Kidney (tissue), 22 donors: ENCODE data around the gene IFNA5. TPM values are rescaled to one million over a fixed set of nuclear protein-coding genes. Genes with fewer than 3 reads are reported as not detected.

ENCODE experiments used
- DNase-seq, 5 donors: peaks; one replicate each; pipeline ENCODE4 v3.0.0-alpha.2; 2013 to 2020
- FAIRE-seq: peaks from 2 replicates; lab custom pipeline; 2012; peaks lifted over from hg19 to GRCh38; lab: Jason Lieb, UNC
- H3K27ac ChIP-seq, 2 donors: one replicate each; pipeline ENCODE4 v1.7.0; 2013; ENCODE audit warnings: low read depth in 2 of 2, low read length in 2 of 2, inconsistent platforms in 1 of 2
- H3K27me3 ChIP-seq: one replicate; pipeline ENCODE4 v1.7.1; 2013; ENCODE audit warnings: low read length, inconsistent platforms; ENCODE audit not compliant: control insufficient read depth, insufficient read depth
- H3K36me3 ChIP-seq, 3 donors: one replicate each; pipeline versions ENCODE4 v1.7.0 to v1.7.1; 2013; ENCODE audit warnings: low read length in 3 of 3, control low read depth in 1 of 3, inconsistent platforms in 1 of 3; ENCODE audit not compliant: insufficient read depth in 3 of 3, control insufficient read depth in 2 of 3
- H3K4me1 ChIP-seq, 3 donors: one replicate each; pipeline versions ENCODE4 v1.7.0 to v1.7.1; 2013; ENCODE audit warnings: low read length in 3 of 3, inconsistent platforms in 1 of 3, low read depth in 1 of 3; ENCODE audit not compliant: control insufficient read depth in 2 of 3, insufficient read depth in 2 of 3
- H3K4me3 ChIP-seq, 3 donors: one replicate each; pipeline versions ENCODE4 v1.7.0 to v1.8.1; 2013; ENCODE audit warnings: low read length in 3 of 3, control low read depth in 1 of 3, inconsistent platforms in 1 of 3
- H3K9ac ChIP-seq, 3 donors: one replicate each; pipeline versions ENCODE4 v1.7.0 to v1.7.1; 2013; ENCODE audit warnings: low read length in 3 of 3, control low read depth in 1 of 3, inconsistent platforms in 1 of 3
- H3K9me3 ChIP-seq, 3 donors: one replicate each; pipeline versions ENCODE4 v1.7.0 to v1.7.1; 2013; ENCODE audit warnings: low read length in 3 of 3, control low read depth in 1 of 3, inconsistent platforms in 1 of 3; ENCODE audit not compliant: control insufficient read depth in 2 of 3, insufficient read depth in 1 of 3
- intact Hi-C: fragments of 100-400 bp; cut with DNase I; formaldehyde crosslinking; loops from one replicate; pipeline ENCODE4 v1.11.1; 2022
- long read RNA-seq, 10 donors: library from polyadenylated mRNA in 1 of 10; unstranded in 1 of 10; transcript quantifications; one replicate each; pipeline ENCODE4 v2.0.0 and lab custom pipeline, GENCODE V29; 2021 to 2026
- polyA plus RNA-seq: library from polyadenylated mRNA; stranded (reverse); fragments of 350-450 nt; fragmentation: Illumina TruSeq; extraction: RNeasy Lipid Tissue Mini Kit (QIAGEN cat#74804); gene quantifications from one replicate; pipeline ENCODE4 v1.2.3, GENCODE V29; 2014; ENCODE audit warnings: low read depth, low replicate concordance; ENCODE audit not compliant: insufficient read depth
- total RNA-seq: library from RNA; stranded (reverse); fragmentation: NEBNext Ultra II Directional; extraction: Animal tissue kit (Norgen Biotek cat#: 25700); gene quantifications from one replicate; pipeline ENCODE4 v1.2.1, GENCODE V29; 2021
- TF ChIP-seq, protein P1 (sequence below): IDR thresholded peaks from 3 replicates; pipeline ENCODE4 v1.5.1; 2012; ENCODE audit warnings: mild to moderate bottlenecking, moderate library complexity, borderline replicate concordance; ENCODE audit not compliant: insufficient read depth; ENCODE audit errors: extremely low read depth
- donor health status: control.
- donor health status: control.
- donor health status: control.
- donor health status: control.
- donor health status: control.
- donor health status: DM: yes; HTN: yes; CAD: no.
- donor health status: Normal renal cell carcinoma (clear cell type).

Gene IFNA5
- total RNA-seq = not detected
- polyA plus RNA-seq = not detected
- long read RNA-seq, donor 1 = 0 reads
- long read RNA-seq, donor 2 = 0 reads
- long read RNA-seq, donor 3 = 0 reads
- long read RNA-seq, donor 4 = 0 reads
- long read RNA-seq, donor 5 = 0 reads
- long read RNA-seq, donor 6 = 0 reads
- long read RNA-seq, donor 7 = 0 reads
- long read RNA-seq, donor 8 = 0 reads
- long read RNA-seq, donor 9 = 0 reads
- long read RNA-seq, donor 10 = 0 reads

DNA sequence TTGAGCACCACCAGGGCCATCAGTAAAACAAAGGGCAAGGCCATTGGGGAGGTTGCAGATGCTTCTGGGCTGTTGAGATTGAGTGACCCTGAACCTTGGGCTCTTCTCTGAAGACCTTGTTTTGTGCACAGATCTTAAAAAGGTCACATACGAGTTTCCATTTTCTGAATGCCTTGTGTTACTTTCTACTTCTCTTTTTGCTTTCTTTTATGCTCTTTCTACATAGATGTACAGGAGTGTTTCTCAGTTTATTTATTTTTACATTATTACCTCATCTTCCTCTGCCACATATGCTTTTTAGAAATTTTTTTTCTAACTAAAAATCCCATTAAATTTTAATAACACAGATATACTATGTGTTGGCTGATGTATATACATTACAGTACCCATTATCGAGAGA lies at the start of gene IFNA5:
TSS of gene IFNA5 (minus strand) at position 101 of the 400 bp plus-strand sequence. CDS start at position 44, 57 bp downstream.
- H3K27me3 ChIP-seq = no peaks in the 10 kb centered on the region
- H3K9ac ChIP-seq = no peak within 1 kb of the TSS
- no peak for FAIRE-seq
- H3K4me1 ChIP-seq = no peaks in the 10 kb centered on the region
- H3K27ac ChIP-seq = no peak within 1 kb of the TSS
- no peaks in the 10 kb centered on the region for H3K36me3 ChIP-seq
- no peaks in the 10 kb centered on the region for H3K9me3 ChIP-seq
- no peak for DNase-seq
- intact Hi-C loops = no loop called here
- TF ChIP-seq, protein P1, sequence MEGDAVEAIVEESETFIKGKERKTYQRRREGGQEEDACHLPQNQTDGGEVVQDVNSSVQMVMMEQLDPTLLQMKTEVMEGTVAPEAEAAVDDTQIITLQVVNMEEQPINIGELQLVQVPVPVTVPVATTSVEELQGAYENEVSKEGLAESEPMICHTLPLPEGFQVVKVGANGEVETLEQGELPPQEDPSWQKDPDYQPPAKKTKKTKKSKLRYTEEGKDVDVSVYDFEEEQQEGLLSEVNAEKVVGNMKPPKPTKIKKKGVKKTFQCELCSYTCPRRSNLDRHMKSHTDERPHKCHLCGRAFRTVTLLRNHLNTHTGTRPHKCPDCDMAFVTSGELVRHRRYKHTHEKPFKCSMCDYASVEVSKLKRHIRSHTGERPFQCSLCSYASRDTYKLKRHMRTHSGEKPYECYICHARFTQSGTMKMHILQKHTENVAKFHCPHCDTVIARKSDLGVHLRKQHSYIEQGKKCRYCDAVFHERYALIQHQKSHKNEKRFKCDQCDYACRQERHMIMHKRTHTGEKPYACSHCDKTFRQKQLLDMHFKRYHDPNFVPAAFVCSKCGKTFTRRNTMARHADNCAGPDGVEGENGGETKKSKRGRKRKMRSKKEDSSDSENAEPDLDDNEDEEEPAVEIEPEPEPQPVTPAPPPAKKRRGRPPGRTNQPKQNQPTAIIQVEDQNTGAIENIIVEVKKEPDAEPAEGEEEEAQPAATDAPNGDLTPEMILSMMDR = no peak
- H3K4me3 ChIP-seq = no peak within 1 kb of the TSS

DNA sequence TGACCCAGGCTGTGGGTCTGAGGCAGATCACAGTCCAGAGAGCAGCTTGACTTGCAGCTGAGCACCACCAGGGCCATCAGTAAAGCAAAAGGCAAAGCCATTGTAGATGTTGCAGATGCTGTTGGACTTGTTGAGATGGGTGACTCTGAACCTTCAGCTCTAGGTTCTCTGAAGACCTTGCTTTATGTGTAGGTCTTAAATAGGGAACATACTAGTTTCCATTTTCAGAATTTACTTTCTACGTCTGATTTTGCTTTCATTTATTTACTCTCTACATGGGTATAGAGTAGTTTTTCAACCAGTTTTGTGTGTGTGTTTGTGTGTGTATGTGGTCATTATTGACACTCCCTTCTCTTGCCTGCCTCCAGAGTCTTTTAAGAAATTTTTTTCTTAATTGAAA lies 45.7 kb upstream of the IFNA5 start, which contains the start of gene IFNA6:
TSS of gene IFNA6 (minus strand) at position 101 of the 400 bp plus-strand sequence. CDS start at position 101, 0 bp downstream.
- Histone ChIP-seq H3K27me3 (no peaks in the 10 kb centered on the region), H3K27ac (no peak within 1 kb of the TSS), H3K9me3 (no peaks in the 10 kb centered on the region), H3K9ac (no peak within 1 kb of the TSS), H3K4me1 (no peaks in the 10 kb centered on the region), H3K36me3 (no peaks in the 10 kb centered on the region), H3K4me3 (no peak within 1 kb of the TSS)
- DNase-seq = no peak
- intact Hi-C loops = no loop called here
- no peak for FAIRE-seq
- TF ChIP-seq, protein P1 = no peak

DNA sequence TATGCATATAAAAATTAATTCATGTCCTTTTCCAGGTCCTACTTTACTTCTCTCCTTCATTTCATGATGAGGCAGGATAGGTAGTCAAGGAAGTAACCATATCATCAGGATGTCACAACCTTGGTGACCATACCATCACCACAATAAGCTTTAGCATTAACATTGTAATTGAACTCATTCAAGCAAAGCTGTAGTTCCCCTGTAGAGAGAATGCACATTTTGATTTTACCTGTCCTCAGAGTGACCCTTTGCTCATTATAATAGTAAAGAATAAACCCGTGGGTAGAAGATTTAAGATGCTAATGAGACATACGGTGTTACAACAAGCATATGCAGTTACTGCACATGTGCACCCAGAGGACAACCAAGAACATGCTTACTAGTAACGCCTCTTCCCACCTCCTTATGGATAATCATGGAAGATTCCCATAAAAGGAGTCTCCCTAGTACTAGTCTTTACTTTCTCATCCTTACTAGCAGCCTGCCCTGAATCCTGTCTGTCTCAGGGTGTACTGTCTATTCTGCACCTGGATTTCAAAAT lies 43.4 kb upstream of the IFNA5 start:
- intact Hi-C loops = no loop called here
- Histone ChIP-seq H3K4me1 (no peaks in the 10 kb centered on the region), H3K9ac (no peak overlapping the region), H3K27me3 (no peaks in the 10 kb centered on the region), H3K36me3 (no peaks in the 10 kb centered on the region), H3K9me3 (no peaks in the 10 kb centered on the region), H3K27ac (no peak overlapping the region), H3K4me3 (no peak overlapping the region)
- FAIRE-seq = no peak
- TF ChIP-seq, protein P1 = no peak
- no peak for DNase-seq
